Glomerular endothelial cell (primary cell): ENCODE measurements around the gene HSPA6. TPM values are rescaled to one million over a fixed set of nuclear protein-coding genes. Genes with fewer than 3 reads are reported as not detected.
"Not testable (repeated sequence)": the region's sequence is repeated elsewhere in the genome, so short reads cannot be mapped to it uniquely, and the experiment has no call there.

ENCODE experiments used
- DNase-seq: peaks from one replicate; pipeline ENCODE4 v3.0.0-alpha.2; 2011; ENCODE audit warnings: low read depth, low spot score; ENCODE audit errors: extremely low read depth
- total RNA-seq: library from RNA; depleted of rRNA; stranded (reverse); fragments of >200 nt; gene quantifications from 2 replicates; pipeline ENCODE4 v1.2.3, GENCODE V29; 2015

Gene HSPA6
- total RNA-seq, 1 donor from 2014 or later = 0.06 TPM

GRCh38 chr1:161531986-161532643 is 7.8 kb downstream of the HSPA6 start:
- no peak for DNase-seq

- not testable (repeated sequence) for DNase-seq
Observed at GRCh38 chr1:161532644-161533567, 8.6 kb downstream of the HSPA6 start.

- not testable (repeated sequence) for DNase-seq
Observed at GRCh38 chr1:161537068-161537669, 12.8 kb downstream of the HSPA6 start.

GRCh38 chr1:161538925-161539479 is 14.7 kb downstream of the HSPA6 start:
- DNase-seq = not testable (repeated sequence)

- DNase-seq = peak; percentile 39
Observed at GRCh38 chr1:161539731-161540569, 15.6 kb downstream of the HSPA6 start.

- not testable (repeated sequence) for DNase-seq
Observed at GRCh38 chr1:161540570-161540960, 16.2 kb downstream of the HSPA6 start.

GRCh38 chr1:161542091-161542559 is 17.8 kb downstream of the HSPA6 start:
- not testable (repeated sequence) for DNase-seq

- not testable (repeated sequence) for DNase-seq
Observed at GRCh38 chr1:161543125-161543524, 18.8 kb downstream of the HSPA6 start.

- not testable (repeated sequence) for DNase-seq
Observed at GRCh38 chr1:161545005-161545731, 20.8 kb downstream of the HSPA6 start.

GRCh38 chr1:161547995-161548741 is 23.8 kb downstream of the HSPA6 start:
- not testable (repeated sequence) for DNase-seq

- not testable (repeated sequence) for DNase-seq
Observed at GRCh38 chr1:161548749-161549406, 24.5 kb downstream of the HSPA6 start.

- DNase-seq = no peak
Observed at GRCh38 chr1:161549652-161550051, 25.3 kb downstream of the HSPA6 start, which contains the start of gene FCGR3A. FCGR3A (minus strand) TSS chr1:161549818; CDS start chr1:161549736, 82 bp downstream.

GRCh38 chr1:161550942-161551341 is 26.6 kb downstream of the HSPA6 start:
- DNase-seq = not testable (repeated sequence)

- DNase-seq = not testable (repeated sequence)
Observed at GRCh38 chr1:161553631-161554030, 29.3 kb downstream of the HSPA6 start.

GRCh38 chr1:161554340-161554739 is 30.0 kb downstream of the HSPA6 start:
- not testable (repeated sequence) for DNase-seq

GRCh38 chr1:161554815-161555417 is 30.6 kb downstream of the HSPA6 start:
- not testable (repeated sequence) for DNase-seq

- not testable (repeated sequence) for DNase-seq
Observed at GRCh38 chr1:161556143-161556542, 31.8 kb downstream of the HSPA6 start.
